OCI-LY1 (cell line): ENCODE measurements around the gene SPOUT1.

Experiments used
- CTCF ChIP-seq: fragments of 200-600 bp; sonication (generic), shearing (Covaris generic); IDR thresholded peaks from 2 replicates; pipeline ENCODE4 v1.5.1; 2017; ENCODE audit warnings: mild to moderate bottlenecking, antibody characterized with exemption, low read length, moderate library complexity, mixed read lengths
- EZH2 ChIP-seq: fragments of 200-600 bp; sonication (generic), shearing (Covaris generic); IDR thresholded peaks from 2 replicates; pipeline ENCODE4 v1.8.0; 2017; ENCODE audit warnings: borderline replicate concordance, mixed run types, mild to moderate bottlenecking, antibody characterized with exemption, low read length, moderate library complexity, mixed read lengths

DNA sequence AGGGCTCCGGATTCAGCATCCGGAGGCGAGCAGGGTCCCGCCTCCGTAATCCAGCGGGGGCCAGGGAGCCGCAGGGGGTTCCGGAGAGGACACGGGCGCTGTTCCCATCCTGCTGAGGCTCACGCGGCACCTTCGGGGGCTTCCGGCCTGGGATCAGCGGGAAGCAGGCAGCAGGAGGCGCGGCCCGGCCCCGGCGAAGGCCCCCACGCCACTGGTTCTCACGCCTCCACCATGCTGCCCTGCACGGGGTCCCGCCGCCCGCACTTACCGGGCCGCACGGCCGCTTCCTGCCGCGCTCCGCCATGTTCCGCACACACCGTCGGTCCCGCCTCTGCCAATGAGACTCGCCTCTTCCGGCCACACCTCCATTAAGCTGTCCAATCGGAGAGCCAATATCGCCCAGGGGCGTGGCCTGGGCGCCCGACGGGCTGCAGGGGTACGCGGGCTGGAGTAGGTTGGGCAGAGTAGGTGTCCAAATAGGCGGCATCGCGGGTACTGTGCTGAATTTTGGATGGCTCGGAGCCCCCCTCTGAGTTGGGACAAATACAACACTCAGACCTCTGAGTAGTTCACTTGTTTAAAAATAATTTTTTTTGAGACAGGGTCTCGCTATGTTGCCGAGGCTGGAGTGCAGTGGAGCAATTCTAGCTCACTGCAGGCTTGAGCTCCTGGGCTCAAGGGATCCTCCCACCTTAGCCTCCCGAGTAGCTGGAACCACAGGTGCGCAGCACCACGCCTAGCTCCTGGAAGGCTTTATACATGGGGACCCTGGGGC, at the start of gene SPOUT1:
- TF ChIP-seq CTCF: no peak
- TF ChIP-seq EZH2: no peak
